Skin epidermis (tissue), 12 donors: ENCODE results near the gene ATP1A2.

Experiments used
- H3K27ac ChIP-seq, 21 experiments: fragments of 200-600 bp; sonication (generic) in 11 of 21; one replicate each; pipeline ENCODE4 v1.5.0; 2020; ENCODE audit warnings: mild to moderate bottlenecking in 3 of 21, inconsistent platforms in 2 of 21, moderate library complexity in 2 of 21
- H3K4me3 ChIP-seq, 7 experiments: fragments of 200-600 bp; sonication (generic) in 2 of 7; one replicate each; pipeline ENCODE4 v1.5.0; 2020; ENCODE audit warnings: inconsistent platforms in 2 of 7, mild to moderate bottlenecking in 2 of 7, moderate library complexity in 1 of 7

ATP1A2 gene

DNA sequence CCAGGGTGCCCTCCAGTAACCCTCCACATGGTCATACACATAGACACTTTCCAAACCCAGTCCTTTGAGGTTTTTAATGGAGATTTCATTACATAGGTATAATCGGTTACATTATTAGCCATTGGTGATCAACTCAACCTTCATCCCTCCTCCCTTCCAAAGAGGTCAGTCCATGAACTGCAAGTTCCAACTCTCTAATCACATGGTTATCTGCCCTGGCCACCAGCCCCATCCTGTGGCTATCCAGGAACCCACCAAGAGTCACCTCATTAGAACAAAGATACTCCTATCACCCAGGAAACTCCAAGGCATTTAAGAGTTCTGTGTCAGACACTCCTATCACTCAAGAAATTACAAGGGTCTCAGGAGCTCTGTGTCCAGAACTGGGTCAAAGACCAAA lies 48.1 kb downstream of the ATP1A2 start:
- Histone ChIP-seq H3K4me3 (no peak overlapping the region), H3K27ac (no peak overlapping the region)

GRCh38 chr1:160164121-160164520 lies 48.6 kb downstream of the ATP1A2 start:
- H3K27ac ChIP-seq = no peak overlapping the region
- H3K4me3 ChIP-seq = no peak overlapping the region

GRCh38 chr1:160166166-160166868 lies 50.8 kb downstream of the ATP1A2 start:
- no peak overlapping the region for H3K27ac ChIP-seq

DNA sequence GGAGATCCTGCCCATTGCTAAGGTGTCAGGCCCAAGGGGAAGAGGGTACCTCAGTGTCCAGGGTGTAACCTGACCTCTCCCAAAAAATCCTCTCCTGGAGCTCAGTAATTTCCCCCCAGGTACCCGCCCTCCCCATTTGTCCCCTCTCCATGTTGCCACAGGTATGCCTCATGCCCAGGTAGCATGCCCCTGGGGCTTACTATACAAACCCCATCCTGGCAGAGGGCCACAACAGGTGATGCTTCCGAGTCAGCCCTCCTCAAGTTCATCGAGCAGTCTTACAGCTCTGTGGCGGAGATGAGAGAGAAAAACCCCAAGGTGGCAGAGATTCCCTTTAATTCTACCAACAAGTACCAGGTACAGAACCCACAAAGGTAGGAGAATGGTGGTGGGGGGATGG lies 51.5 kb downstream of the ATP1A2 start:
- Histone ChIP-seq H3K27ac (no peak overlapping the region), H3K4me3 (no peak overlapping the region)

More at GRCh38 chr1:160166166-160166868, 50.8 kb downstream of the ATP1A2 start:
- H3K4me3 ChIP-seq = no peak overlapping the region

DNA sequence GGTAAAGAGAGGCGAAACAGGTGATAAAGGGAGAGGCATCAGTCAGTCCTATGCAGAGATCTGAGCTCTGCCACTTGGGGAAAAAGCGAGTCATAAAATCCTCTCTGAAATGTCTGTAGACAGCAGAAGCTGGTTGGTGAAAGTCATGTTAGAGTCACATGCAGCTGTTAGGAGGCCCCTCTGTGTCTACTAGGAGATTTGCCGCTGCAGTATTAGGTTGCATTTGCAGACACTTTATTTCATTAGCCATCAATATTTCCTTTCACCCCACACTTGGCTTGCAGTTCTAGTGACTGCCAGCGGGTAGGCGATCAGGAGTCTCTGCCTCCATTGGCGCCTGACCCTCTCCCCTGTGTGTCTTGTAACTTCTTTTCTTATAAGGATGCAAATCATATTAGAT lies 52.0 kb downstream of the ATP1A2 start:
- Histone ChIP-seq H3K4me3 (no peak overlapping the region), H3K27ac (no peak overlapping the region)

- H3K27ac ChIP-seq = no peak overlapping the region
- H3K4me3 ChIP-seq = no peak overlapping the region
Observed at GRCh38 chr1:160168016-160168415, 52.5 kb downstream of the ATP1A2 start.

GRCh38 chr1:160168609-160169369 lies 53.2 kb downstream of the ATP1A2 start:
- H3K4me3 ChIP-seq = no peak overlapping the region
- H3K27ac ChIP-seq = peak overlapping the region in 2 of 21 experiments; percentile 29

DNA sequence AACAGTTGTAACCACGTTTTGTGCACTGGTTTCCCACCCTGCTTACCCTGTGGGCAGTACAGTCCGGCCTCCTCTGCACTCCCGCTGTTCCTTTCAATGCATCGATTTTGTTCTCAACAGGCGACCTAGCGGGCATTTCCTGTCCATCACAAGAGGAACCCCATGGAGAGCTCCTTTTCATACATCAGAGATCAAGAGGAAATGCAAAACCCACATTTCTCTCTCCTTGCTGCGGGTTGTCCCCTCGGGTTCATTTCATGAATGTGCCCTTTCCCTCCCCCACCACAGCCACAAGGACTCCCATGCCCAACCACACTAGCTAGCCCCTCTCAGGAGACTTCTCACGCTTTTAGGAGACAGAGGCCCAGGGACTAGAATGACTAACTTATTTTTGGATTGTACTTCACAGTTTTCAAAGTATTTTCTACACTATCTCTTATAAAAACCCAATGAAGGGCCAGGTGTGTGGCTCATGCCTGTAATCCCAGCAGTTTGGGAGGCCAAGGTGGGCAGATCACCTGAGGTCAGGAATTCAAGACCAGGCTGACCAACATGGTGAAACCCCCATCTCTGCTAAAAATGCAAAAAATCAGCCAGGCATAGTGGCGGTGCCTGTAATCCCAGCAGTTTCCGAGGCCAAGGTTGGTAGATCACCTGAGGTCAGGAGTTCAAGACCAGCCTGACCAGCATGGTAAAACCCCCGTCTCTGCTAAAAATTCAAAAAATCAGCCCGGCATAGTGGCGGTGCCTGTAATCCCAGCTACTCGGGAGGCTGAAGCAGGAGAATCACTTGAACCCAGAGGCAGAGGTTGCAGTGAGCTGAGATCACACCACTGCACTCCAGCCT lies 54.2 kb downstream of the ATP1A2 start:
- peak overlapping the region in 1 of 21 experiments; percentile 29 for H3K27ac ChIP-seq

GRCh38 chr1:160171354-160171753 lies 55.8 kb downstream of the ATP1A2 start:
- H3K4me3 ChIP-seq = no peak overlapping the region
- H3K27ac ChIP-seq = no peak overlapping the region

More for the DNA sequence above, 54.2 kb downstream of the ATP1A2 start:
- no peak overlapping the region for H3K4me3 ChIP-seq

DNA sequence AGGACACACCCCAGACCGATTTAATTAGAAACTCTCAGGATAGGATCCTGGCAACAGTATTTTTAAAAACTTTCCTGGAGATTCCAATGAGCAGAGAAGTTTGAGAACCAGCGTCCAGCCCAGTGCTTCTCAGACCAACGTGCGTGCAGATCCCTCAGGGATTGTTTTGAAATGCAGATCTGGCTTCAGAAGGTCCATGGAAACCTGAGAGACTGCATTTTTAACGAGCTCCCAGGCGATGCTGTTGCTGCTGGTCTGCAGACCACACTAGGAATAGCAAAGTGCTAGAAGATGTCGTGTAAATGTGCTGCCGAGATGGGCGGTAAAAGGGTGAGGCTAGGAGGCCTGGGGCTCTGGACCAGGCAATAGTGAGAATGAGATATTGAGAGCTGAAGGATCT lies 56.4 kb downstream of the ATP1A2 start:
- H3K4me3 ChIP-seq = no peak overlapping the region
- H3K27ac ChIP-seq = no peak overlapping the region

DNA sequence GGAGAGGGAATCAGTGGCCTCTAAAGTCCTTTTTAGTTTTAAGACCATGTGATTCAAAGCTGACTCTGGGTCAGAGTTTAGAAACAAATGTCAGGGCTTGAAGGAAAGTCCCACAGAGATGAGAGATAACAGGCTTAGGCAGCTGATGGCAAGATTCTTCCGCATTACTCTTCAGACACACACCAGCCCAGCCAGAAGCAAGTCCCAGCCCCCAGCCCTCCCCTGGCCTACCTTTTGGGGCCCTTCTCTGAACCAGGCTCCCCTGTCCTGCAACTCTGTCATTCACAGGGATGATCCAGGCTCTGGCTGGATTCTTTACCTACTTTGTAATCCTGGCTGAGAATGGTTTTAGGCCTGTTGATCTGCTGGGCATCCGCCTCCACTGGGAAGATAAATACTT lies 61.7 kb downstream of the ATP1A2 start:
- H3K4me3 ChIP-seq = no peak overlapping the region
- peak overlapping the region in 2 of 21 experiments; percentile 14 to 17 for H3K27ac ChIP-seq

DNA sequence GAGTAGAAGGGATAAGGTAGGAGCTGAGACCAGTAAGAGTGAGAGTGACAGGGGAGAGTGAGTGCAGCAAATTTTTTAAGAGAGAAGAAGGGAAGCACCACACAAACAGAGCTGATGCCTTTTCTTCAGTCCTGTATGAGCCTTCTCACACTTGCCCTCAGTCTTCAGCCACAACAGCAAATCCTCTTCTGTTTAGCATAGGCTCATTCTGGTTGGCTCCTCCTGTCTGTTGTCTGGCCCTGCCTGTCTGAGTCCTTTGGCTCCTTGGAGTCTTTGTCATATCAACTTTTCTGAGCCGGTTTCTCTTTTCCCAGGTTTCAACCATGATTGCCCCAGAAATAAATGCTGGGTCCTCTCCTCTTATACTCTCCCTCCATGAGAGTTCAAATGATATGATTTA lies 62.1 kb downstream of the ATP1A2 start:
- H3K4me3 ChIP-seq = no peak overlapping the region

DNA sequence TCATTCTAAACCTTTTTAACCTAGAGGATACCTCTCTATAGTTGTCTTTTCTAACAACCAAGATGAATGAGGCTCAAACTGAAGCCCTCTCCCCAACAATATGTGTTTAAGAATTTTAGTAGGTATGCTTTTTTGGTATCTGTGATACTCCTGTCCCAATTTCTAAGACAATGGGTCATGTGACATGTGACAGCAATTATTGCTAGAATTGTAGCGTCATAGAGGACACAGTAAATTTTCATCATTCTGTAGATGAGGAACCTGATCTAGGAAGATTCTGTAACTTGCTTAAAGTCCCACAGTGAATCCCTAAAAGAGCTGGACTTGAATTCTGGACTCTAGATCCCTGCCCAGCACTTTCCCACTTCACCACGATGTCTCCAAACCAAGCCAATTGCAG lies 63.2 kb downstream of the ATP1A2 start:
- Histone ChIP-seq H3K27ac (no peak overlapping the region), H3K4me3 (no peak overlapping the region)

More for the DNA sequence above, 62.1 kb downstream of the ATP1A2 start:
- H3K27ac ChIP-seq = peak overlapping the region in 2 of 21 experiments; percentile 14 to 17

GRCh38 chr1:160179336-160179735 lies 63.8 kb downstream of the ATP1A2 start:
- H3K4me3 ChIP-seq = no peak overlapping the region
- no peak overlapping the region for H3K27ac ChIP-seq

DNA sequence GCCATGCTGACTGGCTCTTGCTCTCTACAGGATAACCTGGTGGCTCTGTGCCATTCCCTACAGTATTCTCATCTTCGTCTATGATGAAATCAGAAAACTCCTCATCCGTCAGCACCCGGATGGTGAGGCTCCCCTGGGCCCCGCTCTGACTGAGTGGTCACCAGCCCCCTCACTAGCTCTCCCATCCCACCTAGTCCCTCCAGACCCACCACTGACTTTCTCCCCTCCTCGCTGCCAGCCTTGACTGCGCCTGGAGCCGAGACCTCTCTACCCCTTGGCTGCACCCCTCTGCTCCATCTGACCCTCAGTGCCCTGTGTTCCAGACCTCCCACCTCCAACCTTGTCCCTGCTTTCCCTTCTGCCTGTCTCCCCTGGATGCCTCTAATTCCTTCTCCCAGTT lies 70.7 kb downstream of the ATP1A2 start:
- H3K27ac ChIP-seq = no peak overlapping the region
- H3K4me3 ChIP-seq = no peak overlapping the region

GRCh38 chr1:160186729-160187128 lies 71.2 kb downstream of the ATP1A2 start:
- H3K4me3 ChIP-seq = no peak overlapping the region
- H3K27ac ChIP-seq = no peak overlapping the region

DNA sequence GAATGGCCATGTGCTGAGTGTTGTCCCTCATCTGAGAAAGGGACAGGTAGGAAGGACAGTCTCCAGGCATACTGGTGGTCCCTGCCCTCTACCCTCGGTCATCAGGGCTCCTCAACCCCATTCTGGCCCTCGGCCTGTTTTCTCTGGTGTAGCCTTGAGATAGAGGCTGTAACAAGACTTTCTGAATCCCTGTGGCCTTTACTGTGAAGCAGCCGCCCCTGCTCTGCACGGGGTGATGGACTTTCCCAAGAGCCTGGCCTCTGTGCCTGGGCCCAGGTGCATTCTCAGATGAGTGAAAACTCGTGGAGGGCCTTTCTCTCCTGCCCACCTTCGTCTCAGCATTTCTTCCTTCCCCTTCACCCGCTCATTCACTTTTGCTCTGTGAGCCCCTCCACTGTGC lies 71.8 kb downstream of the ATP1A2 start:
- Histone ChIP-seq H3K4me3 (no peak overlapping the region), H3K27ac (no peak overlapping the region)

DNA sequence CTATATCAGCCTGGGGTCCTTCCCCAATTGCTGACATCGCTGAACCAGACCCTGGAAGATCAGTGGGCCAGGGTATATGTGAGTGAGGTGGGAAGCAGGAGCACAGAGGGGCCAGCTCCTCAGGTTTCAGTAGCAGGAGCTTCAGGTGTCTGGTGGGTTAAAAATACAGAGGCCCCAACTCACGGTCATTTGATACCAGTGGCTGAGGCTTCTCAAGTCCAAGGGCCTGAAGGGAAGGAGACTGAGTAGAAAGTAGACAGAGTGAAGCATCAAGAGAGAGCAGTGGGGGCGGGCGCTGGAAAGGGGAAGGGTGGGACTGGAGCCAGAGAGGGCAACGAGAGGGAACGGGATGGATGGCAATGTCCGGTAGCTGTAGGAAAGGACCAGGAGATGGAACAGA lies 72.8 kb downstream of the ATP1A2 start:
- no peak overlapping the region for H3K27ac ChIP-seq
- H3K4me3 ChIP-seq = no peak overlapping the region

GRCh38 chr1:160189649-160190625 lies 74.4 kb downstream of the ATP1A2 start, which contains the start of gene CASQ1:
TSS of gene CASQ1 (plus strand) at chr1:160190575. CDS start at chr1:160190752, 177 bp downstream.
- no peak within 1 kb of the TSS for H3K27ac ChIP-seq
- no peak within 1 kb of the TSS for H3K4me3 ChIP-seq
